Measurements from ENCODE around the gene PAPLN.

GRCh38 chr14:73208846-73209245, 28.5 kb upstream of the PAPLN start:
- TF ChIP-seq POLR2AphosphoS5 (IDR thresholded peaks at IDR 0.05; ENCODE audit: low read depth, low read length), result no peak
- TF ChIP-seq POLR2A (IDR thresholded peaks at IDR 0.05; ENCODE audit: low read depth, low read length), result no peak

All from GM12892 (cell line).